LoVo (cell line): Measurements from ENCODE around the gene FIBCD1.

ENCODE experiments used
- DNase-seq: peaks from one replicate; pipeline ENCODE4 v3.0.0-alpha.2; 2016; ENCODE audit warnings: low spot score

The FIBCD1 gene

GRCh38 chr9:130894546-130894945 is 44.5 kb downstream of the FIBCD1 start:
- no peak for DNase-seq

GRCh38 chr9:130893341-130894101 is 45.5 kb downstream of the FIBCD1 start:
- no peak for DNase-seq

- DNase-seq: no peak
These were observed 46.4 kb downstream of the FIBCD1 start for GRCh38 chr9:130892477-130893304.

- DNase-seq: no peak
These were observed 47.2 kb downstream of the FIBCD1 start for GRCh38 chr9:130891688-130892476.

GRCh38 chr9:130890870-130891687 is 48.0 kb downstream of the FIBCD1 start:
- no peak for DNase-seq

- no peak for DNase-seq
These were observed 48.9 kb downstream of the FIBCD1 start for GRCh38 chr9:130890124-130890523.

DNA sequence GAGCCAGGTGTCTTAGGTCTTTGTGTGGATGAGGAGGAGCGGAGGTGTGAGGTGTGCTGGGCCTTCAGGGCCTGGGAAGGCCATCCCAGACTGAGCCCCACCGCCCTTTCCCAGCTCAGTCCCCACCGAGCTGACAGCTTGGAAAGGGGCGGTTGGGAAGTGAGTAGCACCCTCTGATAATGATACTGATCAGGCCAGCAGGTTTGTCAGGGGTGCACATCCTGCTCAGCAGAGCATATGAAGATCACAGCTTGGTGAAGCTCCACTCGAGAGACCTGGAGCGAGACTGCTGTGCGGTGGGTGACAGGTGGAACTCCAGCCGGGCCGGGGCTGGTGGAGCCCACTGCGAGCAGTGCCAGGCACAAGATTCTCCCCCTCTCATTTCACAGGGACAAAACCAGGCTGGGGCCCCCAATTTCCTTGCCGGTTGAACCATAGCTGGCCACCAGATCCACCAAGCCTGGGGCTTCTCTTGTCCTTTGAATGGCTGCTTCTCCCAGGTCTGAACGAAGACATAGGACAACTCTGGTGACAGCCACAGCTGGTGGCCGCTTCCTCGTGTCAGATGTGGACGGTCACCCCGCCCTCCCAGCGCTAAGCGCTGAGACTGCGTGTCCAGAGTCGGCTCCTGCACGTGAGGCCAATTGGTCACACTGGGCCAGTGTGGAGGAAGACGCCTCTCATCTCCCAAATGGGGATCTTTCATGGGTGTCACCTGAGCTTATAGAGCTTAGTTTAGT is 50.7 kb downstream of the FIBCD1 start:
- no peak for DNase-seq

DNA sequence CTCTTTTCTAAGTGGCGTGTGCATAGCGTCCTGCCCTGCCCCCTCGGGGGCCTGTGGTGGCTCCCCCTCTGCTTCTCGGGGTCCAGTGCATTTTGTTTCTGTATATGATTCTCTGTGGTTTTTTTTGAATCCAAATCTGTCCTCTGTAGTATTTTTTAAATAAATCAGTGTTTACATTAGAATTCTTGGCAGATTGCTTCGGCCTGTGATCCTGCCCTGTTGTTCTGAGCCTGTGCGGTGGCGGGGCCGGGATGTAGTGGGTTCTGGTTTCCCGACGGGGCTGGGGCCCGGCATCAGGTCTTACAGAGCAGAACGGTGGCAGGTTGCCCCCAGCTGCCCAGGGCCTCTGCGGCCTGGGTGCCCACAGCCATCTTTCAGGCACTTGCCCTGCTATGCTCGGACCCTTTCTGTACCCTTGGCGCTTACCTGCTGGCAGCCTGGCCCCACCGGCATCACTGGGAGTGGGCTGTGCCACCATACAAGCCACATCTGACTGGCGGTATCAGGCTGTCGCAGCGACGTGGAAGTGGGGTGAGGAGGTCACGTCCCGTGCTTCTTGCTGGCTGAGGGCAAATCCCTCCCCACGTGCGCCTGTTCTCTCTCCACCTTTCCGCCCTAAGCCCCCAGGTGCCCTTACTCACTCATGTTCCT is 51.4 kb downstream of the FIBCD1 start:
- DNase-seq: no peak

- no peak for DNase-seq
These were observed 52.1 kb downstream of the FIBCD1 start for GRCh38 chr9:130886981-130887380.

GRCh38 chr9:130885484-130886375 is 53.3 kb downstream of the FIBCD1 start:
- no peak for DNase-seq

- DNase-seq: no peak
These were observed 54.2 kb downstream of the FIBCD1 start for GRCh38 chr9:130884542-130885483.

DNA sequence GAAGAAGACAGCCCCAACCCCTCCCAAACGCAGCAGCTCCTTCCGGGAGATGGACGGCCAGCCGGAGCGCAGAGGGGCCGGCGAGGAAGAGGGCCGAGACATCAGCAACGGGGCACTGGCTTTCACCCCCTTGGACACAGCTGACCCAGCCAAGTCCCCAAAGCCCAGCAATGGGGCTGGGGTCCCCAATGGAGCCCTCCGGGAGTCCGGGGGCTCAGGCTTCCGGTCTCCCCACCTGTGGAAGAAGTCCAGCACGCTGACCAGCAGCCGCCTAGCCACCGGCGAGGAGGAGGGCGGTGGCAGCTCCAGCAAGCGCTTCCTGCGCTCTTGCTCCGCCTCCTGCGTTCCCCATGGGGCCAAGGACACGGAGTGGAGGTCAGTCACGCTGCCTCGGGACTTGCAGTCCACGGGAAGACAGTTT is 54.9 kb downstream of the FIBCD1 start:
- DNase-seq: no peak

DNA sequence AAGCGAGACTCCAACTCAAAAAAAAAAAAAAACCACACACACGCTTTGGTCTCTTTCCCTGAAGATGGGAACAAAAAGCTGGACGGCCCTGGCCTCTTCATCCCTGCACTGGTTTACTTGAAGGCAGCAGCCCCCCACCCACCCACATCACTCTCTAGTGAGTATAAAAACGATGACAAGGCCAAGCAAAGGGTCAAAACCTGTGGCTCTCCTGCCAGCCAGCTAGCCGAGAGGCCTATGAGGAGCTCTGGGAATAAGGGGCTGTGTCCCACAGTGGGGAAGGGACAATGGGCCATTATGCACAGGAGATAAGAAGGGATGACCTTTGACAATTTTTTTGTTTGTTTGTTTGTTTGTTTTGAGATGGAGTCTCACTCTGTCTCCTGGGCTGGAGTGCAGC is 55.6 kb downstream of the FIBCD1 start:
- no peak for DNase-seq

GRCh38 chr9:130882696-130883225 is 56.3 kb downstream of the FIBCD1 start:
- no peak for DNase-seq

- no peak for DNase-seq
These were observed 57.5 kb downstream of the FIBCD1 start for GRCh38 chr9:130881516-130881915.

DNA sequence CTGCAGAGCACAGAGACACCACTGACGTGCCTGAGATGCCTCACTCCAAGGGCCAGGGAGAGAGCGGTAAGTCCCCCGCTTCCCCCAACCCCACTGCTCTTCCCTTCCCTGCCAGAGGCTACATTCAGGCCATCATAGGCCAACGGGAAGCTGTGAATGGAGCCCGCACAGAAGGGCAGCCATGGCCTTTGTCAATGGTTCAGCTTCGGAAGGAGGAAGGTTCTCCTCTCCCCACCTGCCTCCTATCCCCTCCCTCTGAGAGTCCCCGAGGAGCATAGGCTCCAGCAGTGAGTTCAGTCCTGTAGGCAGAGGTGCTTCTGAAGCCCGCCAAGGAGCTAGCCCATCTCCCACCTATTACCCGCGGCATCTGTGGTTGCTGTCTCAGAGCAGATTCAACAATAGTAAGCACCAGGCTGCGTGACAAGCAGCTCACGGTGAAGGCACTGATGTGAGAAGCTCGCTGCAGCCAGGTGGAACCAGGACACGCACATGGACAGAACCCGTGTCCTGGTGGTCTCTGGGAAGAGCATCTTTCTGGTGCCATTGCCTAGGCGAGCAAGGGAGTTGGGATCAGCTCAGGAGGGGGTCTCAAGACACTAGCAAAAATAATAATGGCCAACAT is 58.3 kb downstream of the FIBCD1 start:
- DNase-seq: no peak

DNA sequence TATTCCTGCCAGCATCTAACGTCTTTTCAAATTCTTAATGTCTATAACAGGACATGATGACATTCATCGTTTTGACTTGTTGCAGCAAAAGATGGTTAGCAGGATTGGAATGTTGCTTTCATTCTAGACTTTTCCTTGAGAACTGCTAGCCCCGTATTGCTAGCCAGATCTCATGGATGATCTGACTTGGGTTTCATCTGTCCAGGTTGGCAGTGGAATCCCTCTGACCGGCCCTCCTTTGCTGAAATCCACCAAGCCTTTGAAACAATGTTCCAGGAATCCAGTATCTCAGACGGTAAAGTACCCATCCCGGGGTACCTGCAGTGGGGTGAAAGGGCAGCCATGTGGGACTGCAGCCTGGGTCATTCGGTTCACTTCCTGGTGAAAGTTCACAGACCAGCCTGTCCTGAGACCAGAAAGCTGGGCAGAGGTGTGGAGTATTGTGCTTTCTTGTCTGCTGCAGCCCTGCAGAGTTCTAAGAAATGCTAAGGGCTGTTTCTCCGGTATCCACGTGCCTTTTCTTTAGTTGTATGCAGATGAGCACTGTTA is 59.1 kb downstream of the FIBCD1 start:
- no peak for DNase-seq
